Vagina (tissue), 2 donors: ENCODE results near the gene WDR7.

Experiments
- CTCF ChIP-seq, 3 experiments: fragments of 450-650 bp in 2 of 3; fragments of 200-600 bp in 1 of 3; sonication (generic) in 1 of 3; IDR thresholded peaks; one replicate each; pipeline ENCODE4 v1.5.1; 2017 to 2019; ENCODE audit warnings: antibody characterized with exemption in 3 of 3, mild to moderate bottlenecking in 2 of 3, moderate library complexity in 2 of 3
- POLR2A ChIP-seq, 2 donors: fragments of 450-650 bp; IDR thresholded peaks; one replicate each; pipeline ENCODE4 v1.6.1; 2017; ENCODE audit warnings: antibody characterized with exemption in 2 of 2, mild to moderate bottlenecking in 2 of 2, moderate library complexity in 2 of 2

GRCh38 chr18:57048859-57049258 is 397.7 kb downstream of the WDR7 start:
- TF ChIP-seq CTCF (IDR thresholded peaks at IDR 0.05) (no peak), POLR2A (IDR thresholded peaks at IDR 0.05) (no peak)
